ENCODE measurements around the gene SRPX2. TPM values are rescaled to one million over a fixed set of nuclear protein-coding genes. Genes with fewer than 3 reads are reported as not detected.

Gene SRPX2
- total RNA-seq, 3 donors from 2014 or later: not detected

DNA sequence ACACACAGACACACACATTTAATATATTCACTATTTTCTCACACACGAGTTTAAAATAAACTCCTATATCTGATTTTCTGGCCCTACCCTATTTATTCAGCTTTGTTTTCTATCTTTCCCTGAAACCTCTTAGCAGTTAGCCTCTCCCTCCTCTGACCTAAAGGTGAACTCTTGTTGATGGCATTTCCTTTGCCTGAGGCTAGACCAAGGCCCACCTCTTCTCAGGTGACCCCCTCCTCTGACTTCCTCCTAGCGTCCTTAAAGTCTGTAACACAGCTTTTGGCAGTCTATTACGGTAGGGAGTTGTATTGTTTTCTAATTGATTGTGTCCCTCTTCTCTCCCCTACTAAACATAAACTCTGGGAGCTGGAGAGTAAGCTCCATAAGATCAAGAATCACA lies 1.7 kb upstream of the SRPX2 start:
- H3K4me1 Mint-ChIP-seq (ENCODE audit: low read depth): no peaks in the 10 kb centered on the region
- no peaks in the 10 kb centered on the region for H3K36me3 Mint-ChIP-seq (ENCODE audit: insufficient read depth)
- H3K9me3 Mint-ChIP-seq: no peaks in the 10 kb centered on the region
- H3K4me3 Mint-ChIP-seq: no peak overlapping the region
- no peak for ATAC-seq
- DNase-seq: no peak
- peaks cover 22% of the 10 kb centered on the region for H3K27me3 Mint-ChIP-seq (ENCODE audit: low read depth)

DNA sequence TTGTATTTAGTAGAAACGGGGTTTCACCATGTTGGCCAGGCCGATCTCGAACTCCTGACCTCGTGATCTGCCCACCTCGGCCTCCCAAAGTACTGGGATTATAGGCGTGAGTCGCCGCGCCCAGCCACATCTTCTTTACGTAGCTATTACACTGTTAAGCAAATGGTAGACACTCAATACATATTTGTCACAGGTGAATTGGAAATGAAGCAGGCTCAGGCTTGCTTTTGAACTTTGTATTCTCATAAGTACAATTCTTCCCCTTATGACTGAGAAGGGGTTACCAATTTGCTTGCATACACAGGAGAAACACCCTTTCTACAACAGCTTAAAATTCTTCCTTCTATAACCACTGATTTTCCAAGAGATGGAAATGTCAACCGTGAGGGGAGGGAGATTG lies 787 bp upstream of the SRPX2 start:
- Mint-ChIP-seq H3K36me3 (ENCODE audit: insufficient read depth) (no peaks in the 10 kb centered on the region), H3K4me3 (no peak overlapping the region), H3K27me3 (ENCODE audit: low read depth) (peaks cover 22% of the 10 kb centered on the region), H3K9me3 (no peaks in the 10 kb centered on the region), H3K4me1 (ENCODE audit: low read depth) (no peaks in the 10 kb centered on the region)
- DNase-seq (no peak), ATAC-seq (no peak)

DNA sequence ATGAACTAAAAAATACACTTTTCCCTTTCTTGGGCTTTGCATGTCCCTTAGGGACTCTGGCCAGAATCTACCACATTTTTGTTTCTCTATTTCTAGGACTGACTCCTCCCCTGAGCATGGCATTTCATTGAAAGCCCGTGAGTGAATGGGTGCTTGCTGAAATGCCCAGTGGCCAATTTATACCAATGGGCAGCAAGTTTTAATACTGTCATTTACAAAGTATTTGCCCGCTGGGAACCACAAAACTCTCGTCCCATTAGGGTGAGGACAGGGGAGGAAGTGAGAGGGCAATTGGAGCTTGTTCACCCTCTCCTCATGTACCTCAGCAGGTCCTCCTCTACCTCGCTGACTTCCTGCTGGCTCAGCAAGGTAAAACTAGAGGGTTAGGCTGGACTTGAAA lies 1.1 kb downstream of the SRPX2 start:
- Mint-ChIP-seq H3K4me1 (ENCODE audit: low read depth) (no peaks in the 10 kb centered on the region), H3K9me3 (no peaks in the 10 kb centered on the region), H3K36me3 (ENCODE audit: insufficient read depth) (no peaks in the 10 kb centered on the region), H3K4me3 (no peak overlapping the region), H3K27me3 (ENCODE audit: low read depth) (peaks cover 18% of the 10 kb centered on the region)
- ATAC-seq (no peak), DNase-seq (no peak)

DNA sequence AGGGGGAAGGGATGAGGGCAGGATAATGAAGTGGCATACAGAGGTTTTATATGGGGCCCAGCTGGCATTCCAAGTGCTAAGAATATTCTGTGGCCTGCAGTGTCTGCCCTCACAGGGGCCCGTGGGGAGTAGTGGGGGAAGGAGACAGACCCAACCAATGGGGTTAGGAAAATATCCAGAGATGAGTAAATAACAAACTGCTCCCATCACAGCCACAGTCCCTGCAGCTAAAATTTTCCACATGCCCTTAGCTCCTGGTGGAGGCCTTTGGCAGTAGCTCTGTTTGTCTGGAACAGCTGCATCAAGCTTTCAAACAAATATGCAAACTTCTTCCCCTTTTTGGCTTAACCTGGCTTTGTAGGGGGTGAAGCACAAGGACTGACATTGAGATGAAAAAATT lies 3.1 kb downstream of the SRPX2 start:
- ATAC-seq: no peak
- Mint-ChIP-seq H3K27me3 (ENCODE audit: low read depth) (peaks cover 11% of the 10 kb centered on the region), H3K9me3 (no peaks in the 10 kb centered on the region), H3K4me3 (no peak overlapping the region), H3K36me3 (ENCODE audit: insufficient read depth) (no peaks in the 10 kb centered on the region), H3K4me1 (ENCODE audit: low read depth) (no peaks in the 10 kb centered on the region)
- no peak for DNase-seq

DNA sequence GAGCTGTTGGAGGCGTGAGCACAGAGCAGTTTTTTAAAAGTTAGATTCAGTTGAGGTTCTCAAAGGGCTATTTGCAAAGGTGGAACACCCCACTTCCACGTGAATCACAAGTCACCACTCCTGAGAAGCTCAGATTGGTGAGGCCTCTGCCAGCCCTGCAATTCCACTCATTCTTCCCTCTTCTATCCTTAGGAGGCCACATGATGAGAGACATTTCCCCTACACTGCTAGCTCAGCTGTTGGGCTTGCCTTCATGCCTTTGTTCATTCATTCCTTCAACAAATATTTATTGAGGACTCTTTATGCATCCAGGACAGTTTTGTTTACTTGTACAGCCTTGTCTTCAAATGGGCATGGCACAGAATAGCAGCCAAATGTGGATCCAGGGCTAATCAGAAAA lies 3.7 kb downstream of the SRPX2 start:
- peaks cover 11% of the 10 kb centered on the region for H3K27me3 Mint-ChIP-seq (ENCODE audit: low read depth)
- H3K4me3 Mint-ChIP-seq: no peak overlapping the region
- H3K9me3 Mint-ChIP-seq: no peaks in the 10 kb centered on the region

DNA sequence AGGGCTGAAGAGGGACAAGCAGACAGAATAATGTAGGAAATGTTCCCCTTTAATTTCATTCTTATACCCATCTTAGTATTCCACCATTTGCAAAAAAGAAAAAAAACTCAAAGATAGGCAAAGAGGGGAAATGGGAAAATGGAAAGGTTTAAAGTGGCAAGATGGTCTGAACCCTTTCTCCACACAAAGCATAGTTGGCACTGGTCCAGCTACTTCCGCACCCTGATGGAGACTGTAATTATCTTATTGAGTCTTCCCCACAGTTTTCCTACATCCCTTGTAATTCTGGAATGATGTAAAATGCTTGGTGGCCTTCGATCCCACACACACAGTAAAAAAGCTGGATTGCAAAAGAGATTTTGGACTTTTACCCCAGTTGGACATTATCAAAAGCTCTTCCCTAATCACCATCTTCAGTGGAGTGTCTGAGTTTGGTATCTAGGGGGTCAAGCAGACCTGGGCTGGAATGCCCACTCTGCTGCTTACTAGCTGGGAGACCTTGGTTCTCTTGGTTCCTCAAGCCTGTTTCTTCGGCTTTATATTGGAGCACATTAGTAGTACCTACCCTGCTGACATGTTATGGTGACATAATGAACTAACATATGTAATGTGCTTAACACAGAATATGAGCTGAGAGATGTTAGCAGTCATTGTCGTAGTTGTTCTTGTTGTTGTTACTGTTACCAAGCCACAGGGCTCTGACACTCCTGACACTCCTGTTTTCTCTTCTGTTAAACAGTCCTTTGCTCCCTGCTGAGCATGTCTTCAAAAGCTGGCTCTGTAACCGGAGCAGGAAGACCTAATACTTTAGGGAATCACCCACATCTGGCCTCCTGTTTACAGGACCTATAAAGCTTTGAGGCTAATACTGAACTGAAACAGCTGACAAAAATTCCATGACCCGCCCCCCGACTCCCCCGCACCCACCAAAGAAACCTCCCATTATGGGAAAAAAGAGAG lies 4.7 kb downstream of the SRPX2 start:
- Mint-ChIP-seq H3K27me3 (ENCODE audit: low read depth) (peaks cover 11% of the 10 kb centered on the region), H3K4me3 (no peak overlapping the region), H3K4me1 (ENCODE audit: low read depth) (no peaks in the 10 kb centered on the region), H3K36me3 (ENCODE audit: insufficient read depth) (no peaks in the 10 kb centered on the region), H3K9me3 (no peaks in the 10 kb centered on the region)
- DNase-seq (no peak), ATAC-seq (no peak)

More for the DNA sequence above, 3.7 kb downstream of the SRPX2 start:
- no peaks in the 10 kb centered on the region for H3K36me3 Mint-ChIP-seq (ENCODE audit: insufficient read depth)
- no peak for DNase-seq
- H3K4me1 Mint-ChIP-seq (ENCODE audit: low read depth): no peaks in the 10 kb centered on the region
- no peak for ATAC-seq

DNA sequence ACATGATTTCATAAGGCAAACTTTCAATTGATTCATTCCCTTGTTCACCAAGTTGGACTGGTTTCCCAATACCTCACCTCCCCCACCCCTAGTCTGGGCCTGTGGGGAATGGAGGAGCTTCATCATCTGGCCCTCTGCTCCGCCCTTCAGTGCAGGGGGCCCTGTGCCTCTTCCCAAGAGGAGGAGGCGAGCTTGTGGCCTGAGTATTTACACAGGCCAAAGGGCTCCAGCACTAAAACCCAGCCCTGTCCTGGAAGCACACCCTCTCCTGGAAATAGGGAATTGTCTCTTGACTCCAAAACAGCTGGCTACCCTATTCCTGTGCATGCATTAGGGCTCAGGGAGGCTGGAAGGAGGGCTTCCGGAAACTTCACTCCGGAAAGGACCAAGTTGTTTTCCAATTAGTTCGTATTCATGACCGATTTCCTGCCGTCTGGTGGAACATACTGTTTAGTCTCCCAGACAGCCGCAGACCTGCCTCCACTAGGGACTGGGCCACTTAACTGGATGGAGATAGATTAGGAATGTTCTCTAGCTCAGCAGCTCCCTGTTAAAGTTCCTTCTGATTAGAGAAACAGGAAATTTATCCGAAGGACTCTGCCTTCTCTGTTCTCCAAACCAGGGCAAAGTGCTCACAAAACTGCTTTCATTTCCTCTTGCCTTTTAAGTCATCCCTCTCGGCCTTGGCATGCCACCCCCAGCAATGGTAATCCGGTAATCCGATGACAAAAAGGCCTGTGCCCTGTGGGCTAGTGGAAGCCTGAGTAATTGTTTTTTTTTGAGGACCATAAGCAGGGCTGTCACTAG lies 5.8 kb downstream of the SRPX2 start:
- no peaks in the 10 kb centered on the region for H3K4me1 Mint-ChIP-seq (ENCODE audit: low read depth)
- no peaks in the 10 kb centered on the region for H3K36me3 Mint-ChIP-seq (ENCODE audit: insufficient read depth)
- no peak overlapping the region for H3K4me3 Mint-ChIP-seq
- DNase-seq (no peak), ATAC-seq (no peak)
- H3K9me3 Mint-ChIP-seq: no peaks in the 10 kb centered on the region
- peaks cover 5% of the 10 kb centered on the region for H3K27me3 Mint-ChIP-seq (ENCODE audit: low read depth)

DNA sequence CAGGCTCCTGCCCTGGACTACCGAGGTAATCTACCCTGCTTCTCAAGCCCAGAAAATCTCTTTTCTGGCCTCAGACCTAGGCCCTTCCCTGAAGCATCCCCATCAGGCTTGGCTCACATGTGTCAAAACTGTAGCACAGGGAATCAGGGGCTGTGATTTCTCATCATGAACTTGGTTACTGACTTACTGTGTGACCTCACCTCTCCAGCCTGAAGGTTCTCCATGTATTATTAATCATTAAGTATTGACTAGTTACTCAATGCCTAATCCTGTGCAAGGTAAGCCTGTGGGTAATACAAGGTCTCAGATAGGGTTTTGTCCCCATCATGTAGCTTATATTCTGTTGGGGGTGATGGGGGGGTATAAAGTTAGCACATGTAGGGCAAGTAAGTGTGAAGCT lies 6.8 kb downstream of the SRPX2 start:
- Mint-ChIP-seq H3K4me1 (ENCODE audit: low read depth) (no peaks in the 10 kb centered on the region), H3K27me3 (ENCODE audit: low read depth) (peaks cover 2% of the 10 kb centered on the region), H3K36me3 (ENCODE audit: insufficient read depth) (no peaks in the 10 kb centered on the region), H3K9me3 (no peaks in the 10 kb centered on the region), H3K4me3 (no peak overlapping the region)
- DNase-seq (no peak), ATAC-seq (no peak)

DNA sequence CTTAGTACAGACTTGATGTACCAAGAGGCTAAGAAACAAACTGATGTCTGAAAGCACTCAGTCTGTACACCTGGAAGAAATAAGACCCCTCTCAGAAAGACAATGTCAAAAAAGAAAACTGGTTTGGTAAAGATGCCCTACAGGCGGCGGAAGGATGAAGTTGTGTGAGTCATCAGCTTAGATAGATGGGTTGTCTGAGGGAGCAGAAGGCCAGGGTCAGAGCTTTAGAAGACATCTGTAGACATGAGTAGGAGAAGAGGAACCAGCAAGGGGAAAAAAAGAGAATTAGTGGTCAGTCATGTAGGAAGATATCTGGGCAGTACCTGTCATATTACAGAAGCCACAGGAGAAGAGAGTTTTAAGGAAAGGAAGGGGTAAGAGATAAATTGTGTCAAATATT lies 8.3 kb downstream of the SRPX2 start:
- Mint-ChIP-seq H3K27me3 (ENCODE audit: low read depth) (no peaks in the 10 kb centered on the region), H3K4me1 (ENCODE audit: low read depth) (no peaks in the 10 kb centered on the region), H3K4me3 (no peak overlapping the region), H3K9me3 (no peaks in the 10 kb centered on the region), H3K36me3 (ENCODE audit: insufficient read depth) (no peaks in the 10 kb centered on the region)
- no peak for DNase-seq
- ATAC-seq: no peak

DNA sequence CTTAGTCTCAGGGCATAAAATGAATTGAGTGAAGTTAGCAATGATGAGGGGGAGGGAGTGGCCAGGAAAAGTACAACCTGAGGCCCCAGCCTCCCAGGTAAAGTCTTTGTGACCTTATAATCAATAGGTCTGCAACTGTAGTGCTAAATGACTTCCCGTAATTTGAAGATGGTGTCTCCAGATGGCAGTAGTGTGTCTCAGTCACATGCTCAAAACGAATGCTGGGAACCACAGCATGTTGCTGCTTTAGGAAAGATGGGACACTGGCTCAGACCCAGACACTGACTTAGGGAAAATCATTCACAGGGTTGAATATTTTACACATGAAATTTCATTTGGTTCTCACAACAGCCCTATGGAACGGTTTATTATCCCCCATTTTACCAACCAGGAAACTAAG lies 10.3 kb downstream of the SRPX2 start:
- Mint-ChIP-seq H3K4me3 (no peak overlapping the region), H3K9me3 (no peaks in the 10 kb centered on the region), H3K36me3 (ENCODE audit: insufficient read depth) (no peaks in the 10 kb centered on the region), H3K27me3 (ENCODE audit: low read depth) (peaks cover 2% of the 10 kb centered on the region), H3K4me1 (ENCODE audit: low read depth) (no peaks in the 10 kb centered on the region)
- no peak for DNase-seq
- ATAC-seq: no peak

DNA sequence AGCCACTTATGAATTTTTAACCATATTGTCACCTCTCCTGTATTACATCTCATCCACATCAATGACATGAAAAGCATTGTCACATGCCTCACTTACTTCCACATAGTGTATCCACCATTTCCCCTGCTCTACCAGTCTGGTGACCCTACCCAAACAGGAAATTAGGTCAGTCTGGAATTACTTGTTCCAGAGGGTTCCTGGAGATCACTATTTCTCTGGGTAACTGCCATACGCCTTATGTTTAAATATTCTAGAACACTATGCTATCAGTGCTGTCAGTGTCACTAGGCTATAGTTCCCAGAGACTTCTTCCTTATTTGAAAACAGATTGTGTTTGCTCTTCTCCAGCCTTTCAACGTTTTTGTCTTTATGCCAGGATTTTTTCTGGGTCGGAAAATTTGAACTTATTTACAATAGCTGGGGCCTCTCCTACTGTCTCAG lies 15.0 kb downstream of the SRPX2 start:
- no peaks in the 10 kb centered on the region for H3K9me3 Mint-ChIP-seq
- DNase-seq (no peak), ATAC-seq (no peak)
- H3K27me3 Mint-ChIP-seq (ENCODE audit: low read depth): peaks cover 4% of the 10 kb centered on the region
- H3K4me1 Mint-ChIP-seq (ENCODE audit: low read depth): no peaks in the 10 kb centered on the region
- no peak overlapping the region for H3K4me3 Mint-ChIP-seq
- no peaks in the 10 kb centered on the region for H3K36me3 Mint-ChIP-seq (ENCODE audit: insufficient read depth)

DNA sequence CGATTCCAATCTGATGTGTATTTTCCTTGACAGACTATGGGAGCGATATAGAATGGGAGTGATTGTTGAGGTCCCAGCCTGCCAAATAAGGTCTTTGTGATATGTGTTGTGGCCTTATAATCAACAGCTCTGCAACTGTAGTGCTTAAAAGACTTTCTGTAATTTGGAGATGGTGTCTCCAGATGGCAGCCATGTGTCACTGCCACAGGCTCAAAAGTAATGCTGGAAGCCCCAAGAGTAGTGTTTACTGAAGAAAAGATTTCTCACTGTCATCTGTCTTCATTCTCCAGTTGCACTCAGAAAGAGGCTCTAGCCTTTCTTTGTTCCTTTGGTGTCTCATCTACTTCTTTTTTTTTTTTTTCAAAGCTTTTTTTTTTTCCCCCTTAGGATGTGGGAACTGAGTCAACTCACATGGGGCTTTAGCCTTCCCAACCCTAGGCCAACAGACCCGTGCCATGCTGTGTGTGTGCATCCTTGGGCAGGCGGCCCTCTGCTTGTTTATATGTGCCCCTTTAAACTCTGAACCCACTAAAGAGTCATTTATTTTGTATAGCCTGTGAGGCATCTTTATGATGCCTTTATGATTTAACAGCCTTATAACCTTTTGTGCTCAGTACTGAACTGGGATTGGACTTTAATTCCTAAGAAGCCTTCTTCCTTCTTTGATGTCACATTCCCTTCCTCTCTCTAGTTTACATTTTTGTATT lies 15.6 kb downstream of the SRPX2 start:
- Mint-ChIP-seq H3K9me3 (no peaks in the 10 kb centered on the region), H3K4me1 (ENCODE audit: low read depth) (no peaks in the 10 kb centered on the region)

DNA sequence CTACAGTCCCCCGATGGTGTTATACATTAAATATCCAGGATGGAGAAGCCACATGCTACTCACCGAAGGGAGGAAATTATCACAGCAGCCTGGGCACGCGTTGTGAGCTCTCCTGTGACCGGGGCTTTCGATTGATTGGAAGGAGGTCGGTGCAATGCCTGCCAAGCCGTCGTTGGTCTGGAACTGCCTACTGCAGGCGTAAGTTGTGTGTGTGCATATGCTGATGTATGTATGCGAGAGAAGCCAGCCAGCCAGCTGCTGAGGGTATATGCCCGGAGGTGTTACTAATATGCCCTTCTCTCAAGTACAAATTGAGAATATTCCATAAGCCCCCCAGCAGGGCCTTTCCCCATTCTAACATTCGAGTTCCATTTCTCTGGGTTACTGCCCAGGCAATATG lies 18.2 kb downstream of the SRPX2 start:
- Mint-ChIP-seq H3K4me3 (no peak overlapping the region), H3K36me3 (ENCODE audit: insufficient read depth) (no peaks in the 10 kb centered on the region), H3K9me3 (no peaks in the 10 kb centered on the region), H3K27me3 (ENCODE audit: low read depth) (peaks cover 6% of the 10 kb centered on the region), H3K4me1 (ENCODE audit: low read depth) (no peaks in the 10 kb centered on the region)
- DNase-seq: no peak
- ATAC-seq: no peak

More for the DNA sequence above, 15.6 kb downstream of the SRPX2 start:
- no peak overlapping the region for H3K4me3 Mint-ChIP-seq
- H3K36me3 Mint-ChIP-seq (ENCODE audit: insufficient read depth): no peaks in the 10 kb centered on the region
- DNase-seq: no peak
- peaks cover 4% of the 10 kb centered on the region for H3K27me3 Mint-ChIP-seq (ENCODE audit: low read depth)
- ATAC-seq: no peak

DNA sequence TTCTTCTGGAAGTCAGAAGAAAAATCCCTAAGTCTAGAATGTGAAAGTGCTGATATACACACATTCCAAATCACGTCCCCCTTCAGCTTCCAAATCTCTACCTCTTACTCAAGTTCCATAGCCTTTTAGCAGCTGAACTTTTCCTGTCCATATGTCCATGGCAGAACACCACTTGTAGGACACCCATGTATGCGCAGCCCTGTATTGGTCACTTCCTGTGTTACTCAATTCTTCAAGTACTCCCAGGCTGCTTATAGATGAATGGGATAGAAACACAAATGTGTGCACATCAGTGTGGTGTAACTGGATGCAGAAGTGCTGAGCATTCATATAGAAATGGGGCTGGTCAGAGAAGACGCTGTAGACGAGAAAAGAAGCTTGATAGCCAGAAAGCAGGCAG lies 18.8 kb downstream of the SRPX2 start:
- DNase-seq (no peak), ATAC-seq (no peak)
- Mint-ChIP-seq H3K4me1 (ENCODE audit: low read depth) (no peaks in the 10 kb centered on the region), H3K27me3 (ENCODE audit: low read depth) (peaks cover 9% of the 10 kb centered on the region), H3K9me3 (no peaks in the 10 kb centered on the region), H3K4me3 (no peak overlapping the region), H3K36me3 (ENCODE audit: insufficient read depth) (no peaks in the 10 kb centered on the region)

Measured in activated T-cell treated with anti-CD3 and anti-CD28 coated beads, Interleukin-2, amount 50 U/mL, for 4 hours (primary cell).